Ureter (tissue), 1 donor: ENCODE data around the gene CLCN7. TPM values are rescaled to one million over a fixed set of nuclear protein-coding genes. Genes with fewer than 3 reads are reported as not detected.
"Not testable (repeated sequence)": the region's sequence is repeated elsewhere in the genome, so short reads cannot be mapped to it uniquely, and the experiment has no call there.

Experiments used
- DNase-seq: peaks from one replicate; pipeline ENCODE4 v3.0.0-alpha.2; 2020; ENCODE audit warnings: low spot score
- total RNA-seq: library from RNA; stranded (reverse); gene quantifications from one replicate; pipeline ENCODE4 v1.2.4, GENCODE V29; 2023
- donor health status: DM: yes; HTN: yes; CAD: no.

Gene CLCN7
- total RNA-seq, 1 donor from 2014 or later = 77.5 TPM

GRCh38 chr16:1446296-1447080 lies 28.3 kb downstream of the CLCN7 start:
- DNase-seq = no peak

- DNase-seq = no peak
Measured at GRCh38 chr16:1445518-1446203, 29.2 kb downstream of the CLCN7 start.

GRCh38 chr16:1444730-1445517 lies 29.9 kb downstream of the CLCN7 start:
- no peak for DNase-seq

- DNase-seq = no peak
Measured at GRCh38 chr16:1443980-1444729, 30.7 kb downstream of the CLCN7 start, which contains the start of gene CCDC154. TSS of gene CCDC154 (minus strand) at chr16:1444556. CDS start at chr16:1444322, 234 bp downstream.

GRCh38 chr16:1443403-1443973 lies 31.3 kb downstream of the CLCN7 start:
- DNase-seq = no peak

GRCh38 chr16:1442697-1443096 lies 32.1 kb downstream of the CLCN7 start:
- no peak for DNase-seq

GRCh38 chr16:1441391-1441829 lies 33.4 kb downstream of the CLCN7 start:
- no peak for DNase-seq

- DNase-seq = not testable (repeated sequence)
Measured at GRCh38 chr16:1439699-1440074, 35.1 kb downstream of the CLCN7 start.

- no peak for DNase-seq
Measured at GRCh38 chr16:1439058-1439698, 35.6 kb downstream of the CLCN7 start.

- DNase-seq = no peak
Measured at GRCh38 chr16:1438229-1439057, 36.4 kb downstream of the CLCN7 start.

- no peak for DNase-seq
Measured at GRCh38 chr16:1437606-1438005, 37.2 kb downstream of the CLCN7 start.

- DNase-seq = no peak
Measured at GRCh38 chr16:1436731-1437355, 38.0 kb downstream of the CLCN7 start.

GRCh38 chr16:1435921-1436697 lies 38.7 kb downstream of the CLCN7 start:
- no peak for DNase-seq

GRCh38 chr16:1434644-1435592 lies 39.9 kb downstream of the CLCN7 start:
- no peak for DNase-seq

- no peak for DNase-seq
Measured at GRCh38 chr16:1433756-1434155, 41.1 kb downstream of the CLCN7 start.

- DNase-seq = no peak
Measured at GRCh38 chr16:1433263-1433560, 41.6 kb downstream of the CLCN7 start.
